HG03060 (cell line): Measurements from ENCODE around the gene GABRD.

ENCODE experiments used
- ATAC-seq: cut with Tn5 transposase; IDR thresholded peaks from one replicate; pipeline ENCODE4 v1.9.1; 2021; ENCODE audit warnings: low read depth, moderate number of reproducible peaks; ENCODE audit not compliant: unreplicated experiment

GABRD gene

DNA sequence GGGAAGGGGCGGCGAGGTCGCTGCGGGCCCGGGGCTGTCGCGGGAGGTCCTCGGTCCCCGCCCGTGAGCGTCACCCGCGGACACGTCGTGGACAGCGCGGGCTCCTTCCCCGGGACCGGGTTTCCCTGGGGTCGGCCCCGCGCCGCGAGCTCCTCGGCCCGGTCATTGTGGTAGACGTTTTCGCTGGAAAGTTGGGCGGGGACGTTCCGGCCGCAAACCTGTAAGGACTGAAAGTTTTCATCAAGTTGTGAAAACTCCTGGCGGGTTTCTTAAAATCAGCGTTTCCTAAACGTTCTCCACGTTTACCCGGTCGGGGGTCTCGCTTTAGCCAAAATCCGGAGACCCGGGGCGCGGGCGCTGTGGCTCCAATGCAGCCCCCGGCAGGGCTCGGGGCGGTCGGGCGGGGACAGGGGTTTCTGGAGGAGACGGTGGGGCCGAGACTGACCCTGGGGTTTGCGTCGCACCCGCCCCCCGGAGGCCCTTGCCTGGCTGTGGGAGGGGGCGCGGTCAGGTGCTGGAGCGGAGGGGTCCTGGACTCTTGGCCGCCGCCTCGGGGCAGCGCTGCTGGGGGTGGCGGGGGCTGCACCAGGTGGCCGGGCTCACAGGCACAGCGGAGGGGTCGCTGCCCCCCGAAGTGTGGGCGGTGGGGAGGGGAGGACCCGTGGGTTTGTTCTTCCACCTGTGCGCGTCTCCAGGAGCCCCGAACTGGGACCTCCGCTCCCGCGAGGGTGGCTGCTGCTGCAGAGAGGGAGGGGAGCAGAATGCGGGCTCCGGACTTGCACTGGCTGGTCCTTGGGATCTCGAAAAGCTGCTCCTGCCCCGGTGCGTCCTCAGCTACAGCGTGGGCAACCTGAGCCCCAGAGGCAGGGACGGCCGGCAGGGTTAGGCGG lies 31.9 kb downstream of the GABRD start:
- no peak for ATAC-seq

DNA sequence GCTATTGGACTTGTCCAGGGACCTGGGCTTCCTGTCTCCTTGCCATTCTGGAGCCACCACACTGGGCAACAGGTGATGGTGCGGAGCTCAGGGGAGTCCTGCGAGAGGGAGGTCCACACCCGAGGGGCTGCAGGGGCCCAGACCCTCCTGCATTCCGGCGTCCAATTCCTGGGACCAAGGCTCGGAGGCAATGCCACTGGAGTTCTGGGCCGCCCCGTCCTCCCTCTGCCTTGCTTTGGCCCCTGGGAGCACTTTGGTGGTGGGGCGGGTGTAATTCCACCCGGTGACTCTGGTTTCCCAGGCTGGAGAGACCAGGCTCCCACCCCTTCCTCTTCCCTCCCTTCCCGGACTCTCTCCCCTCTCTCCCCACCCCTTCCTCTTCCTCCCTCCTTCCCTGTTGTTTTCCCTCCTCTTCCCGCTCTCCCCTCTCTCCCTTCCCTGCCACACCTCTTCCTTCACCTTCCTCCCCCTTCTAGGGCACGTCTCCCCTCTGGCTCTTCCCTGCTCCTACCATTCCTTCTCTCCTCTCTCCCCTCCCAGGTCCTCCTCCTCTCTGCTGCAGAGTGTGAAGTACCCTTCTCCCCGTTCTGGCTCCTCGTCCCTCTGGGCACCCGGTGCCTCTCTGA lies 33.0 kb downstream of the GABRD start:
- ATAC-seq: no peak

DNA sequence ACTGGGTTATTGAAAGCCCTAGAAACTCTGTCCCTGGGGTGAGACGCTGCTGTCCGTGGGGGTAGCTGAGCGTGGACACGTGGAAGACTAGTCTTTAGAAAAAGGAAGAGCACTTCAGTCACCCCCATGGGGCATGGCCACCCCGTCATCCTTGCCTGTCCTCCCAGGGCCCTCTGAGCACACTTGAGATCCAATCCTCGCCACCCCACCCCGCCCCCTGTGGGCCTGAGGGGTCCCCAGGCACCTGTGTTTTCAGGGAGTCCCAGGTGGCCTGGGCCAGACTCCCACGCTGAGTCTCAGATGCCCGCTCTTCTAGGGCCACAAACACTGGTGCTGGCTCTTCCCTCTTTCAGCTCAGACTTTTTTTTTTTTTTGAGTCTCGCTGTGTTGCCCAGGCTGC lies 33.6 kb downstream of the GABRD start:
- ATAC-seq: no peak

DNA sequence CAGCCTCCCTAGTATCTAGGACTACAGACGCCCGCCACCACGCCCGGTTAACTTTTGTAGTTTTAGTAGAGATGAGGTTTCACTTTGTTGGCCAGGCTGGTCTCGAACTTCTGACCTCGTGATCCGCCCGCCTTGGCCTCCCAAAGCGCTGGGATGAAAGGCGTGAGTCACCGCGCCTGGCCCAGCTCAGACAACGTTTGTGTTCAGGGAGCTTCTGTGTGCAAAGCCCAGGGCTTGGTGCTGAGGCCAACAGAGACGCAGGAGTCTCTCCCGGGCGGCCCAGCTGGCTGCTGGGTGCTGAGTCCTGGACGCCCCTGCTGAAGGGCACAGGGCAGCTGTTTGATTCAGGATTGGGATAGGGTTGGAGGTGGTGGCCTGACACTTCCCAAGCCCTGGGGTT lies 34.1 kb downstream of the GABRD start:
- no peak for ATAC-seq

DNA sequence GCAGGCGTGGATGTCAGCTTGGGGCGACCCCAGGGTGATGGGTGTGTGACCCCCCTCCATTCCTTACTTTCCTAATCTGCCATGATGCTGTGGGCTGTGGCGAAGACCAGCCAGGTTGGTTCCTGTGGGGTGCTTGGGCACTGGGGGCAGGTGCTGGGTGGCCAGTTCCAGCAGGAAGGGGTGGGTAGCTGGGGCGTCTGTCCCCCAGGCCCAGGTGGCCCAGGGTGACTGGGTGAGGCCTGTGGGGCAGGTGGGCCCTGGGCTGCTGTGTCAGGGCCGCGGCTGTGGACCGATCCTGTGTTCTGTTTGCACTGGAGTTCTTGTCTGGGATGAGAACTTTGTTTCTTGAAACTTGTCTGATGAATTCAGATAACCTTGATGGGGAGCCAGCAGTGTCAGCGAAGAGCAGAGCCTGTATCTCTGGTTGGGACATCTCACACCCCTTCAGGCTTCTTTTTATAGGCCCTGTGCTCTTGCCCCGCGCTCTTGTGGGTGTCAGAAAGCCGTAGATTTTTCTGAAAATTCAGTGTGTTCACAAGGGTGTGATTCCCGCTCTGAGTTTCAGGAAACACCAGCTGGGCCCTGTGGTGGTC lies 34.7 kb downstream of the GABRD start:
- no peak for ATAC-seq

DNA sequence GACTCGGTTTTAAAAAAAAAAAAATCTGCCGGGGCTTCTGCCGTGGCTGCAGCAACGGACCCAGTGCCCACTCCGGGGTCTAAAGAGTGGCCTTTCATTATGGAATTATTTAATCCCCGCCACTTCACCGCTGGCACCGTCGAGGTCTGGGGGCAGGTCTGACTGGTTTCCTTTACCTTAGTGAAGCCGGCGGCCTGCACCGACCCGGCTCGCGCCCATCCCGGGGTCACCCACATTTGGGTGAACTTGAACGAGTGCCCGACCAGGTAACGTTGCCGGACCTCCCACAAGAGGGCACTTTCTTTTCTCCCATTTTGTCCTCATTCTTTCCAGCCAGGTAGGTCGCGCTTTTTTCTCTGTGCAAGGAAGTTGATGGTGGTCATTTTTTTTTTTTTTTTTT lies 35.4 kb downstream of the GABRD start:
- ATAC-seq: no peak

DNA sequence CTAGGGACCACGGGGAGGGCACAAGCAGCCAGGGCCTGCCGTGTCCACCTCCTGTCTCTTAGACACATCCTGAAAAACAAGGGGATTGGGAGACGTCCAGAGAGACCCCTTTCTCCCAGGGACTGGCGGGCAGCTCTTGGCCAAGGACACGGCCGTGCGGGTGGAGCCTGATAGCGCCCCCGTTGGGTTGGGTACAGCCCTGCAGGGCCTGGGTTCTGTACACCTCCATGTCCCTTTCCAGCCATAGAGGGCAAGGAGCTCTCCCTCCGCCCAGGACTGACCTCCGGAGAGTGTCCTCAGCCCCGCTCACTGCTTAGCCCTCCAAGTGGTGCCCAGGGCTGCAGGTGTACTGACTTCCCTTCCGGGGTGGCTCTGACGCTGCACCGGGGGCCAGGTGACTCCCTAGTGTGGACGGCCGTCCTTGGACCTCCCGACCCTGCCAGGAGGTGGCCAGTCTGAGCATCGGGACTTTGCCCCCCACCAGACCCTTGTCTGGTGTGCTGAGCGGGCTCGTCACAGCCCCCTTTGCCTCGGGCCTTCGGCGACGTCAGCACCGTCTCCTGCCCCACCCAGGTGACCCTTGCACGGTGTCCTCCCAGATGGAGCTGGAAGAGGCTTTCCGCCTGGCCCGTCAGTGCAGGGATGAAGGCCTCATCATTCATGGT lies 36.9 kb downstream of the GABRD start:
- no peak for ATAC-seq

DNA sequence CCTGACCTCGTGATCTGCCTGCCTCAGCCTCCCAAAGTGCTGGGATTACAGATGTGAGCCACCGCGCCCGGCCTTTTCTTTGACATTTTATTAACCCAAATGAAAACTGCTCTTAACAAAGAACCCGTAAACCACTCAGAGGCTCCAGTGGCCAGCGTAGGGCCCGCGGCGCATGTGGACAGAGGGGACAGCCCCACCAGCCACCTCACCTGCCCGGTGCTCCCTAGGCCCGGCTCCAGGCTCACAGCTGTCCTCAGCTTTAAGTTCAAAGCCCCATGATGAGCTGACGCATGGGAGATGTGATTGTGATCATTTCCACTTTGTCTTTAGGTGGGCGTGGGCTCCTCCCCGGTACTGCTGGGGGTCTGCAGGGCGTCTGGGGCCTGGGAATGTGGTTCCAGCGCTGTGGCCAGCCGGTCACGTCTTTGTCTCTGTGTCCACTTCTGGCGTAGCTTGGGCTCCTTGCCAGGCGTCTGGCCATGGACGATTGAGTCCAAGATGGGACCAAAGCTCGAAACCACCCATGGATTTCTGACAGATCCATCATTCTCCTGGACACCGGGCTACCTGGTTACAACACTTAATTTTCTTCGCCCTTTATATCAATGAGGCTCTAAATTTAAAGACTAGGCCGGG lies 37.9 kb downstream of the GABRD start:
- ATAC-seq: no peak

DNA sequence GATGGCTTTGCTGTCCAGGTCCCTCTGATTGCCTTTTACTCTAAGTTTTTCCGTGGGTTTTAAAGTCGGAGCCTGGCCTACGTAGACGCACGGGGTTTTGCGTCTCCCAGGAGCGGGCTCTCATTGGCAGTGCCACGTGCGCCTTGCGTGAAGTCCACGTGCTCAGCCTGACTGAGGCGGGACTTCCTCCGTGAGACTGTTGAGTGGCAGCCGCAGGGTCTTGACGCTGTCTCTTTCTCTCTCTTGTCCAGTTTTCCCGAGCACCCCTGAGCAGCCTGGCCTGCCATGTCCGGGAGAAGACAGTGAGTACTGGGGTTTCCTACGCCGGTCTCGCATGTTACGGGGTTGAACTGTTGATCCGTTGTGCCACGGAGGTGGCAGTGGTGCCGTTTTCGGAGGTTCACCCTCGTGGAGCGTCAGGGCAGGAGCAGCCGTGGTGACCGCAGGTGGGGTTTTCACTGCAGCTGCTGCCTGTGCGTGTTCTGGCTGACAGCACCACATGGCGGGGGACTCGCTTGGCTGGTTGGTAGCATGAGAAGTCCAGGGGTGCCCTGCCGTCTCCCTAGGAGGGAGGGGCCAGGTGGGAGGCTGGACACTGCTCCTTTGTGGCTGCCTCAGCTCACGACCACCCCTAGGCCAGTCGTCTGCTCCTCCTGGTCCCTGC lies 40.3 kb downstream of the GABRD start:
- ATAC-seq: no peak

DNA sequence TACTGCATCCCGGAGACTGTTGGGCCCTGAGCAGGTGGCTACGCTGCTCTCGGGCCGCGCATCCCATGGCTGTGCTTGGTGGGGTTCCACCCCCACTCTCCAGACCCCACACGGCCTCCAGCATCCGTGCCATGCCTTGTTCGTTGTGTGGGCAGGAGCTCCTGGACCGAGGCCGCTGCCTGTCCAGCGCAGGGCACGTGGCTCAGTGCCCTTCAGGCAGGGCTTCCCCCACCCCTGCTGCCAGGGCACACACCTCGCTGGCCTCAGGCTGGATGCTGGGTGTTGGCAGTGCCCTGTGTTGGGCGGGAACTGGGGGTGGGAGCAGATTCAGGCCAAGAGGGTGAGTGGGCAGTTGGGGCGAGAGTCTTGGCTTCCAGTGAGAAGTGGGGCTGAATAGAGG lies 40.9 kb downstream of the GABRD start:
- no peak for ATAC-seq

DNA sequence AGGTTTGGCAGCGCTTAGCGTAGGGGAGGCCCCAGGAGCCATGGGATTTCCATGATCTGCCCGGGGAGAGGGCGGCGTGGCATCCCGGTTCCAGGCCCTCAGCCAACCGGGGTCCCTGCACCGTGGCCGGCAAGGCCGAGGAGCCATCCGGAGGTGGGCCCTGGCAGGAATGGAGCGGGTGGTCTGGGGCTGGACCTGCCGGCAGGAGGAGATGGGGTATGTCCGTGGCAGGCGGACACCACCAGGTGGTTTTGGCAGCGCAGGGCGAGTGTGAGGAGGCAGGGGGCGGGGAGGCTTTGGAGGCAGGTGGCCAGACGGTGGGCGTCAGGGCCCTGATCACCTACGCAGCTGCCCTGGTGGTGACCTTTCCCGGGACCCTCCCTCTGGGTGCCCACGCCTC lies 41.4 kb downstream of the GABRD start:
- ATAC-seq: no peak

DNA sequence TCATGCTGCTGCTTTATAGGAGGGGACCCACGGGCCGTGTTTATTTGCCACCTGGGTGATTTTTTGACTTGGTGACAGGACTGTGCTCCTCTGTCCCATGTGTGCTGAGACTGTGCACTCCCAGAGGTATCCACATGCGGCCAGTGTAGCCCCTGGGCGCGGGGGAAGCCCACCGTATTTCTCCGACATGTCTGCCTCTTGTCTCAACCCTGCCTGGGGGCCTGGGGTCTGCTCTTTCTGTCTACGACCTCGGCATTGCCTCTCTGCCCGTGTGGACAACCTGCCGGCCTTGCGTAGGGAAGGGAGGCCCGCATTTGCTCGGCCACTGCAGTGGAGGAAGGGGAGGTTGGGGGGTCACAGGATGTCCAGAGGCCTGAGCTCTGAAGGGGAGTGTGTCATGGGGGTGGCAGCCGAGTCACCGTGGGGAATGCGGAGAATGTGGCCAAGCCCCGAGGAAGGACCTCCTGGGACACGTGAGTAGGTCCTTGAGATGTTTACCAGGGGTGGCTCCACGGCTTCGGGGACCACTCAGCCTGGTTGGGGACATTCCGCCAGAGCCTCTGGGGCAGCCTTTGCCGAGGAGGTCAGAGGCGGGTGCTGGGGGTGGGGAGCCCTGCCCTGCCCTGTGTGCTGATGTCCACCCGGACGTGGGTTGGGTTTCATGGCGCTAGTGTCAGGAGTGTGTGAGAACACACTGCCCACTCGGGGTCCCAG lies 42.1 kb downstream of the GABRD start:
- ATAC-seq: no peak

DNA sequence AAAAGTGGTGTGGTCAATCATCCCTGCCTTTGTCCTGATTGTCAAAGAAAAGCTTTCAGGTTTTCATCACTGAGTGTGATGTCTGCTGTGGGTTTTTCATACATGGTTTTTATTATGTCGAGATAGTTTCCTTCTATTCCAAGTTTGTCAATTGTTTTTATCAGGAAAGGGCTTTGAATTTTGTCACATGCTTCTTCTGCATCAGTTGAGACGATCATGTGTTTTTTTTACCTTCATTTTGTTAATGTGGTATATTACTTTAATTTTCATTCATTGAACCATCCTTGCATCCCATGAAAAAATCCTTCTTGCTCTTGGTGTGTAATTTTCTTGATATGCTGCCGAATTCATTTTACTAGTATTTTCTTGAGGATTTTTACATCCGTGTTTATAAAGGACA lies 46.6 kb downstream of the GABRD start:
- no peak for ATAC-seq

DNA sequence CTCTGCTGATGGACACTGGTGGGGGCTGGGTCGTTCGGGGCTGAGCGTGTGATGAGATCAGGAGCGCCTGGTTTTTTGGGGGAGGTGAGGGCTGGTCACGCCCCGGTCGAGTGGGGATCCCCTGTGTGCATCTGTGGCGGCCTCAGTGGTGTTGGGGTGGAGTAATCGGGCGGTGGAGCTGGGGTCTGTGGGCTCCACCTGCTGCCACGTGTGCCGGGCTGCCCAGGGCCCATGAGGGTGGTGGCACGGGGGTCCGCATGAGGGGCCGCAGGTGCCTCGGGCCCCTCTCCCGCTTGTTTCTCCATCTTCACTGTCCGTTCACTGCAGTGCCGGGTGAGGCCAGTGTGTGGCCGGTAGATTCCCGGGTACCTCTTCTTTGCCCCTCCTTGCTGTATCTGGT lies 48.2 kb downstream of the GABRD start:
- ATAC-seq: no peak

DNA sequence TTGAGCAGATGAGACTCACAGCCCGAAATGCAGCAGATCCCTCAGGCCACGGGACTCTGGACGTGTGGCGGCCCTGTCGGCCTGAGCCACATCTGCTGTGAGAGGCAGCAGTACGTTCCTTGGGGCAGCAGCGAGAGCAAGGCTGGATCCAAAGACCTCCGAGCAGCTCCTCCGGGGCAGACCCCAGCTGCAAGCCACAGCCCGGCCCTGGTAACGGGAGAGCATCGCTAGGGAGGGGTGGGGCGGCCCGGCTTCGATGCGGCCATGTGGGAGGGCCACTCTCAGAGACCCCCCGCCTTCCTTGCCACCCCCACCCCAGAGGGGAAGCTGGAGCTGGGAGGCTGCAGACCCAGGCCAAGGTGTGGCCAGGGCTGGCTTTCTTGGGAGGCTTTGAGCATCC lies 48.8 kb downstream of the GABRD start:
- no peak for ATAC-seq

DNA sequence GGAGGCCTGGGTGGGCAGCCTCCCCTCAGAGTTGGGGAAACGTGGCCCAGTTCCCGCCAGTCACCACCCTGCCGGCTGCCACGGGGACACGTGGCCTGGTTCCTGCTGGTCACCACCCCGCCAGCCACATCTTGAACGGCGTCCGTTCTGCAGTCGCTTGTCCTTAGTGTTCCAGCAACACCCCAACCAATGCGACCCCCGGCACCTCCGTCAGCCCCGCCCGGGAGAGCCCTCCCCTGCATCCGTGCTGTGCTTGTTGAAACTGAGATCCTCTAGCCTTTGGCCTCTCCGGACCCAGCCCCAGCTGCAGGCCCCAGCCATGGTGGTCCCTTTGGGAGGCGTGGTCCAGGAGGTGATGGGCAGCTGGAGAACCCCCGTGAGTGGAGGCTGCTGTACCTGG lies 49.8 kb downstream of the GABRD start:
- ATAC-seq: no peak

DNA sequence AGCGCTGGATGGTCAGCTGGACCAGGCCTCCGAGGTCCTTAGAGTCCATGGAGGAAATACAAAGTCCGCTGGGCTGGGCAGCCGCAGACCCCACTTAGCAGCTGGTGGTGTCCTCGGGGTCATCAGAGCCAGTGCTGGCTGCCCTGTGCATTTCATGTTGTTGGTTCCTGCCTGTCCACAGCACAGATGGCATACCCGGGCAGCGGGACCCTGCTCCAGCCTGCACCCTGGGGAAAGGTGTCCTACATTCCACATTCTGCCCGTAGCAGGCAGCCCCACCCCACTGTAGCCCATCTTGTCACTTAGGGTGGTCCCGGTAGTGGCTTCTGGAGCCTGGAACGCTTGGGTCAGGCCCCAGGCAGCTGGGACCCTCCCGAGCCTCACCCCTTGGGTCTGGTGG lies 50.9 kb downstream of the GABRD start:
- no peak for ATAC-seq

DNA sequence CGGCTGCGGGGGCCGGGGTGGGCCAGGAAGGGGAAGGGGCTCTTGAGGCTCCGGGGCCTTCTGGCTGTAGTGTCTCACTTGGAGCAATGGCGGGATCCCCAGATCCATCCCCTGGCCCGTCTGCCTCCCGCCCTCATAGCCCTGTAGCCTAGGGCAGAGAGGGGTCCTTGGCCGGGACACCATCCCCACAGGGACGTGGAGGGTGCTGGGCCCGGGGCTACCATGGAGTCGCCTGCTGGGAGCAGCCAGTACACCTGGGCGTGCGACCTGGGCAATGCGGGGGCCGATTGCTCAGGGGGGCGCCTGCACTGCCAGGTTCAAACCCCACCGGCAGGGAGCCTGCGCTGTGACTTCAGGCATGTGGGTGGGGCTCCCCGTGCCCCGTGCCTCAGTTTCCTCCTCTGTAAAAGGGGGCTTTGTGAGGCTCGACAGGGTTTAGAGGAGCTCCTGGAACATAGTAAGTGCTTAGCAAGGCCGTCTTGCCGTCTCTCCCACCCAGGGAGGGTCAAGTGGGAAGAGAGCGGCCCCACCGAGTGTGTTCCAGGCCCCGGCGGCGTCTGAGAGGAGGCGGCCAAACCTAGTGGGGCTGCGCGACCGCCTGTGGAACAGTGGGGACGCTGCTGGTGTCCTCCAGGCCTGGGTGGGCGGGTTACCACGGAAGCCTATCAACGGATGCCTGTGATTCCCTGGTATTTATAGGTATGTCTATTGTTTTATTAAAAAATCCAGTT lies 51.8 kb downstream of the GABRD start:
- no peak for ATAC-seq
